Endothelial cell of umbilical vein (primary cell): Measurements from ENCODE around the gene PTCSC3. TPM values are rescaled to one million over a fixed set of nuclear protein-coding genes. Genes with fewer than 3 reads are reported as not detected.

ENCODE experiments used
- Bru-seq: library from RNA; stranded (reverse); fragments of 400-500 nt; gene quantifications from one replicate; lab custom pipeline; 2021; lab: Mats Ljungman, UMichigan
- BruChase-seq, 2 experiments: library from RNA; stranded (reverse); fragments of 400-500 nt; gene quantifications; one replicate each; lab custom pipeline; 2021; lab: Mats Ljungman, UMichigan
- BruUV-seq: library from RNA; stranded (reverse); fragments of 400-500 nt; replicated peaks from 2 replicates; lab custom pipeline; 2021; lab: Mats Ljungman, UMichigan
- CTCF ChIA-PET: fragments of 300-600, 350-600 bp; sonication (Branson Sonifier 250); formaldehyde crosslinking; loops from one replicate; lab custom pipeline; 2021; ENCODE audit warnings: antibody characterized with exemption, inconsistent platforms; lab: Charles Lee
- POLR2A ChIA-PET: fragments of 300-600, 350-600 bp; sonication (Branson Sonifier 250); formaldehyde crosslinking; loops from one replicate; lab custom pipeline; 2021; ENCODE audit warnings: antibody characterized with exemption, inconsistent platforms; lab: Charles Lee
- DNase-seq: peaks from one replicate; pipeline ENCODE4 v3.0.0-alpha.2; 2011; ENCODE audit warnings: low read depth, low spot score
- FAIRE-seq: peaks from 2 replicates; lab custom pipeline; 2011; peaks lifted over from hg19 to GRCh38; lab: Jason Lieb, UNC
- H2AFZ ChIP-seq: 2 replicates; pipeline ENCODE4 v1.6.0; 2012; ENCODE audit warnings: low read depth, low read length, control low read depth, inconsistent platforms
- H3K27ac ChIP-seq: 2 replicates; pipeline ENCODE4 v1.5.1; 2011; ENCODE audit warnings: low read depth, mild to moderate bottlenecking, control low read depth, low read length, moderate library complexity; ENCODE audit not compliant: insufficient read depth
- H3K27me3 ChIP-seq, 2 experiments: 2 replicates each; pipeline versions ENCODE4 v1.6.0 to v1.6.1; 2011; ENCODE audit warnings: low read length in 2 of 2, mixed read lengths in 1 of 2; ENCODE audit not compliant: control insufficient read depth in 2 of 2, insufficient read depth in 2 of 2
- H3K36me3 ChIP-seq, 2 experiments: 2 replicates in 1 of 2; 3 replicates in 1 of 2; pipeline ENCODE4 v1.5.1; 2011; ENCODE audit warnings: low read length in 2 of 2, mild to moderate bottlenecking in 1 of 2, moderate library complexity in 1 of 2; ENCODE audit not compliant: control insufficient read depth in 2 of 2, insufficient read depth in 2 of 2; ENCODE audit errors: extremely low read depth in 1 of 2
- H3K4me1 ChIP-seq: 3 replicates; pipeline ENCODE4 v1.5.1; 2011; ENCODE audit warnings: mild to moderate bottlenecking, low read length; ENCODE audit not compliant: control insufficient read depth, insufficient read depth; ENCODE audit errors: extremely low read depth
- H3K4me2 ChIP-seq: 2 replicates; pipeline ENCODE4 v1.6.1; 2011; ENCODE audit warnings: low read length, control low read depth, mixed read lengths; ENCODE audit not compliant: insufficient read depth
- H3K4me3 ChIP-seq, 3 experiments: fragments of 200-600 bp in 1 of 3; sonication (generic), shearing (Covaris generic) in 1 of 3; replicated peaks in 1 of 3; 2 replicates each; pipeline ENCODE4 v1.5.1; 2011 to 2016; ENCODE audit warnings: control low read depth in 3 of 3, low read length in 3 of 3, mild to moderate bottlenecking in 2 of 3, inconsistent platforms in 1 of 3, low read depth in 1 of 3, moderate library complexity in 1 of 3; ENCODE audit not compliant: insufficient read depth in 1 of 3
- H3K79me2 ChIP-seq: 2 replicates; pipeline ENCODE4 v1.6.0; 2012; ENCODE audit warnings: low read length, inconsistent platforms; ENCODE audit not compliant: control insufficient read depth, insufficient read depth
- H3K9ac ChIP-seq: replicated peaks from 2 replicates; pipeline ENCODE3; 2011; ENCODE audit warnings: low read length, control low read depth; ENCODE audit not compliant: insufficient read depth; ENCODE audit errors: extremely low read depth
- H3K9me1 ChIP-seq: replicated peaks from 3 replicates; pipeline ENCODE4 v1.6.0; 2011; ENCODE audit warnings: mild to moderate bottlenecking, low read length; ENCODE audit not compliant: control insufficient read depth, insufficient read depth; ENCODE audit errors: extremely low read depth
- H3K9me3 ChIP-seq: replicated peaks from 2 replicates; pipeline ENCODE4 v1.5.1; 2012; ENCODE audit warnings: low read length, inconsistent platforms; ENCODE audit not compliant: control insufficient read depth, insufficient read depth
- H4K20me1 ChIP-seq: replicated peaks from 2 replicates; pipeline ENCODE3; 2011; ENCODE audit warnings: mild to moderate bottlenecking, low read length; ENCODE audit not compliant: control insufficient read depth, insufficient read depth; ENCODE audit errors: extremely low read depth
- EZH2 ChIP-seq: IDR thresholded peaks from 2 replicates; pipeline ENCODE4 v1.6.1; 2012; ENCODE audit warnings: borderline replicate concordance, low read depth, mild to moderate bottlenecking, moderate library complexity, low read length, inconsistent platforms; ENCODE audit not compliant: severe bottlenecking
- FOS ChIP-seq: IDR thresholded peaks from 2 replicates; pipeline ENCODE4 v1.6.1; 2011; ENCODE audit warnings: mild to moderate bottlenecking, low read length, moderate library complexity, borderline replicate concordance; ENCODE audit not compliant: insufficient read depth
- GATA2 ChIP-seq: IDR thresholded peaks from 2 replicates; pipeline ENCODE4 v1.7.0; 2011; ENCODE audit warnings: low read depth, mild to moderate bottlenecking, moderate library complexity, mixed read lengths, low read length; ENCODE audit not compliant: insufficient read length, insufficient read depth
- JUN ChIP-seq: IDR thresholded peaks from 2 replicates; pipeline ENCODE4 v1.6.1; 2011; ENCODE audit warnings: borderline replicate concordance, low read depth; ENCODE audit not compliant: insufficient read length, insufficient read depth
- MYC ChIP-seq: IDR thresholded peaks from one replicate; pipeline ENCODE4 v1.6.1; 2011; ENCODE audit warnings: mild to moderate bottlenecking, low read depth, low read length
- POLR2A ChIP-seq: IDR thresholded peaks from 2 replicates; pipeline ENCODE4 v1.6.1; 2012; ENCODE audit warnings: low read depth, mild to moderate bottlenecking, control low read depth, low read length
- POLR2AphosphoS5 ChIP-seq: IDR thresholded peaks from 2 replicates; pipeline ENCODE4 v1.6.1; 2012; ENCODE audit warnings: low read depth, mild to moderate bottlenecking, control low read depth, low read length, moderate library complexity; ENCODE audit not compliant: insufficient read depth
- dilution Hi-C: fragments of 300-500 bp; cut with MboI; formaldehyde crosslinking; loops from one replicate; pipeline ENCODE4 v1.15.0; 2019; ENCODE audit warnings: low sequenced_read_pairs; ENCODE audit not compliant: extremely low pct_ligation_motif_present
- intact Hi-C: fragments of 100-400 bp; cut with micrococcal nuclease; formaldehyde crosslinking; loops from one replicate; pipeline ENCODE4 v1.10.0; 2022
- long read RNA-seq: library from polyadenylated mRNA; stranded (forward); transcript quantifications from one replicate; pipeline ENCODE4 v2.0.0, GENCODE V29; 2021
- polyA minus RNA-seq, 3 experiments: library from RNA; depleted of rRNA, polyadenylated mRNA; stranded (reverse); fragments of >200 nt; gene quantifications; 1 replicate in 1 of 3; 2 replicates in 2 of 3; pipeline ENCODE4 v1.2.3, GENCODE V29; 2011
- polyA plus RNA-seq, 4 experiments: library from polyadenylated mRNA; depleted of rRNA in 3 of 4; stranded (reverse) in 3 of 4; unstranded in 1 of 4; fragments of >200 nt; gene quantifications; 2 replicates each; pipeline versions ENCODE4 v1.2.1 to v1.2.3, GENCODE V29; 2011 to 2012; ENCODE audit warnings: missing spikeins in 1 of 4
- total RNA-seq: library from RNA; stranded (reverse); gene quantifications from 2 replicates; pipeline ENCODE4 v1.2.3, GENCODE V29; 2021
- TF ChIP-seq, protein P1 (sequence below): IDR thresholded peaks from 2 replicates; pipeline ENCODE4 v1.6.1; 2011; ENCODE audit not compliant: insufficient read depth, insufficient read length
- TF ChIP-seq, protein P2 (sequence below), 2 donors: IDR thresholded peaks; 1 replicate in 1 of 2; 2 replicates in 1 of 2; pipeline ENCODE4 v1.5.1; 2011; ENCODE audit warnings: low read length in 2 of 2, mild to moderate bottlenecking in 2 of 2, moderate library complexity in 2 of 2, control low read depth in 1 of 2, inconsistent platforms in 1 of 2, low read depth in 1 of 2; ENCODE audit not compliant: insufficient read depth in 1 of 2; ENCODE audit errors: extremely low read depth in 1 of 2

PTCSC3 gene
- total RNA-seq (not detected in 2 replicates), polyA plus RNA-seq (not detected in 2 replicates), polyA minus RNA-seq (not detected in 2 replicates), Bru-seq, nascent RNA (not detected), BruChase-seq, experiment 1, labeled RNA remaining after a 6-hour chase (not detected), BruChase-seq, experiment 2, labeled RNA remaining after a 2-hour chase (not detected)
- not detected in 2 replicates for polyA plus RNA-seq (2011; cell fraction: cytosol; rRNA removed)
- not detected in 2 replicates for polyA plus RNA-seq (2011; cell fraction: nucleus; rRNA removed)
- not detected in 2 replicates for polyA plus RNA-seq (2012)
- polyA minus RNA-seq (2011; cell fraction: cytosol; rRNA and poly(A)+ RNA removed) = not detected
- polyA minus RNA-seq (2011; cell fraction: nucleus; rRNA and poly(A)+ RNA removed) = not detected in 2 replicates
- long read RNA-seq = 0 reads

GRCh38 chr14:36176524-36176923, at the start of gene PTCSC3:
TSS of gene PTCSC3 (minus strand) at chr14:36176722.
- no TSS peak for BruUV-seq
- H3K9me1 ChIP-seq = no peaks in the 10 kb centered on the region
- H2AFZ ChIP-seq = no peak within 1 kb of the TSS
- POLR2A ChIA-PET = no interaction called here
- H3K4me1 ChIP-seq = no peaks in the 10 kb centered on the region
- H4K20me1 ChIP-seq = no peaks in the 10 kb centered on the region
- H3K4me3 ChIP-seq = no peak within 1 kb of the TSS
- no peak for FAIRE-seq
- H3K36me3 ChIP-seq = no peaks in the 10 kb centered on the region
- no peak for DNase-seq
- dilution Hi-C loops = no loop called here
- no peak within 1 kb of the TSS for H3K4me2 ChIP-seq
- CTCF ChIA-PET = no interaction called here
- H3K9ac ChIP-seq = no peak within 1 kb of the TSS
- H3K79me2 ChIP-seq = no peaks in the 10 kb centered on the region
- H3K27me3 ChIP-seq = no peaks in the 10 kb centered on the region
- intact Hi-C loops = no loop called here
- no peak within 1 kb of the TSS for H3K27ac ChIP-seq
- H3K9me3 ChIP-seq = no peaks in the 10 kb centered on the region
- TF ChIP-seq JUN = no peak
- TF ChIP-seq FOS = no peak
- TF ChIP-seq, protein P1, sequence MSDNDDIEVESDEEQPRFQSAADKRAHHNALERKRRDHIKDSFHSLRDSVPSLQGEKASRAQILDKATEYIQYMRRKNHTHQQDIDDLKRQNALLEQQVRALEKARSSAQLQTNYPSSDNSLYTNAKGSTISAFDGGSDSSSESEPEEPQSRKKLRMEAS = no peak

DNA sequence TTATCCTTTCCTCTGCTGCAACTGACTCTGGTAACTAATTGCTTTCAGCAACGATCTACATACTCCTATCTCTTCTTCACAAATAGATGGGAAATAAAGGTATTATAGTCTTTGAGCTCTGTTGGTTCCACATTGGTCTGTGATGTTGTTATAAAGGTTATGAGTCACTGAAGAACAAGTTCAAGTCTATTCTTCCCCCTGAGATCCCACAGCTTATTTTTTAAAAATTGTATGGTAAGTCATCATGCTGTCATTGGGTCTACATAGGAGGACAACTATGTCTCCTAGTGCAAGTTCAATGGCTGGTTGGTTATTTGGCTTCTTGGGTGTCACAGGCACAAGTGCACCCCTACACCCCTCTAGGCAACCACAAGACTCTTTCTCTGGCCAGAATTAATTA, 49.6 kb upstream of the PTCSC3 start:
- H3K27ac ChIP-seq = no peak overlapping the region
- H4K20me1 ChIP-seq = no peaks in the 10 kb centered on the region
- no peak overlapping the region for H3K4me2 ChIP-seq
- peaks cover 4 to 7% of the 10 kb centered on the region in 2 experiments for H3K27me3 ChIP-seq
- H2AFZ ChIP-seq = no peak overlapping the region
- TF ChIP-seq, protein P2, sequence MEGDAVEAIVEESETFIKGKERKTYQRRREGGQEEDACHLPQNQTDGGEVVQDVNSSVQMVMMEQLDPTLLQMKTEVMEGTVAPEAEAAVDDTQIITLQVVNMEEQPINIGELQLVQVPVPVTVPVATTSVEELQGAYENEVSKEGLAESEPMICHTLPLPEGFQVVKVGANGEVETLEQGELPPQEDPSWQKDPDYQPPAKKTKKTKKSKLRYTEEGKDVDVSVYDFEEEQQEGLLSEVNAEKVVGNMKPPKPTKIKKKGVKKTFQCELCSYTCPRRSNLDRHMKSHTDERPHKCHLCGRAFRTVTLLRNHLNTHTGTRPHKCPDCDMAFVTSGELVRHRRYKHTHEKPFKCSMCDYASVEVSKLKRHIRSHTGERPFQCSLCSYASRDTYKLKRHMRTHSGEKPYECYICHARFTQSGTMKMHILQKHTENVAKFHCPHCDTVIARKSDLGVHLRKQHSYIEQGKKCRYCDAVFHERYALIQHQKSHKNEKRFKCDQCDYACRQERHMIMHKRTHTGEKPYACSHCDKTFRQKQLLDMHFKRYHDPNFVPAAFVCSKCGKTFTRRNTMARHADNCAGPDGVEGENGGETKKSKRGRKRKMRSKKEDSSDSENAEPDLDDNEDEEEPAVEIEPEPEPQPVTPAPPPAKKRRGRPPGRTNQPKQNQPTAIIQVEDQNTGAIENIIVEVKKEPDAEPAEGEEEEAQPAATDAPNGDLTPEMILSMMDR (IDR thresholded peaks at IDR 0.05; ENCODE audit: extremely low read depth in 1 of 2, insufficient read depth in 1 of 2, low read depth in 1 of 2, low read length in 2 of 2) = no peak
- TF ChIP-seq POLR2A (no peak), MYC (no peak), GATA2 (no peak), JUN (no peak), POLR2AphosphoS5 (no peak), EZH2 (no peak), FOS (no peak)
- TF ChIP-seq, protein P1 = no peak
- POLR2A ChIA-PET = no interaction called here
- FAIRE-seq = no peak
- CTCF ChIA-PET = no interaction called here
- no TSS peak for BruUV-seq
- H3K9me1 ChIP-seq = no peaks in the 10 kb centered on the region
- dilution Hi-C loops (no loop called here), intact Hi-C loops (no loop called here)
- DNase-seq = no peak
- no peaks in the 10 kb centered on the region for H3K9me3 ChIP-seq
- H3K4me1 ChIP-seq = peaks cover 5% of the 10 kb centered on the region
- H3K9ac ChIP-seq = no peak overlapping the region
- H3K36me3 ChIP-seq = no peaks in the 10 kb centered on the region
- no peaks in the 10 kb centered on the region for H3K79me2 ChIP-seq
- H3K4me3 ChIP-seq = no peak overlapping the region
